GM18519 (cell line): Measurements from ENCODE around the gene SLC22A23.

Source experiments
- ATAC-seq: cut with Tn5 transposase; IDR thresholded peaks from one replicate; pipeline ENCODE4 v1.9.1; 2021; ENCODE audit warnings: mild to moderate bottlenecking, moderate library complexity; ENCODE audit not compliant: unreplicated experiment, low FRiP score

The SLC22A23 gene

DNA sequence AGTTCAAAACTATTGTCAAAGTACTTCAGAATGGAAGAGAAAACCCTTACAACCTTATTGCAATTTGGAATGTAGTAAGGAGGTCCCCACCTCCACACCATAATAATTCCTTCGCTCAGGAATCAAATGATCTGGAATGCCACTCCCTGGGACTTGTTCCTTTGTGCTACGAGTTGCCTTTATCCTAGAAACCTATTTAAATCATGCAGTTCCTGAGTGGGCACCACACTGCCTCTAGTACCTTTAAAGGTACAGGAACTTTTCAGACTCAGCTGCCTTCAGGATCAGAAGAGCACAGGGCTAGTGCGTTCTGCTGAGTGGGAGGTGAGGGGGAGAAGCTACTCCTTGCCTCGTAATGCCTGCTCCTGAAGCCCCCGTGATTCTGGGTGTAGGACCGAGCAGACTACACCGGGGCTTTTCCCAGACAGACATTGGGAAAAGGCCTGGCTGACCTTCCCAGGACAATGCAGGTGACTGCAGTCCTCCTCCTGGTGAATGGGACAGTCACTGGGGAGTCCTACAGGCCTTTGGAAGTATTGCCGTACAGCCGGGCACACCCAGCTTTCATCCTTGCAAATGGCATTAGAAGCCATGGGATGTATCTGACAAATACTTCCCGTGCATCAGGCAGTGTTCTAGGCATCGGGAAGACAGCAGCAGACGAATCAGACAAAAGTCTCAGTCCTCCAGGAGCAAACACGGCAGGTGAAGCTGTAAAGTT lies 217.6 kb downstream of the SLC22A23 start:
- ATAC-seq = no peak

DNA sequence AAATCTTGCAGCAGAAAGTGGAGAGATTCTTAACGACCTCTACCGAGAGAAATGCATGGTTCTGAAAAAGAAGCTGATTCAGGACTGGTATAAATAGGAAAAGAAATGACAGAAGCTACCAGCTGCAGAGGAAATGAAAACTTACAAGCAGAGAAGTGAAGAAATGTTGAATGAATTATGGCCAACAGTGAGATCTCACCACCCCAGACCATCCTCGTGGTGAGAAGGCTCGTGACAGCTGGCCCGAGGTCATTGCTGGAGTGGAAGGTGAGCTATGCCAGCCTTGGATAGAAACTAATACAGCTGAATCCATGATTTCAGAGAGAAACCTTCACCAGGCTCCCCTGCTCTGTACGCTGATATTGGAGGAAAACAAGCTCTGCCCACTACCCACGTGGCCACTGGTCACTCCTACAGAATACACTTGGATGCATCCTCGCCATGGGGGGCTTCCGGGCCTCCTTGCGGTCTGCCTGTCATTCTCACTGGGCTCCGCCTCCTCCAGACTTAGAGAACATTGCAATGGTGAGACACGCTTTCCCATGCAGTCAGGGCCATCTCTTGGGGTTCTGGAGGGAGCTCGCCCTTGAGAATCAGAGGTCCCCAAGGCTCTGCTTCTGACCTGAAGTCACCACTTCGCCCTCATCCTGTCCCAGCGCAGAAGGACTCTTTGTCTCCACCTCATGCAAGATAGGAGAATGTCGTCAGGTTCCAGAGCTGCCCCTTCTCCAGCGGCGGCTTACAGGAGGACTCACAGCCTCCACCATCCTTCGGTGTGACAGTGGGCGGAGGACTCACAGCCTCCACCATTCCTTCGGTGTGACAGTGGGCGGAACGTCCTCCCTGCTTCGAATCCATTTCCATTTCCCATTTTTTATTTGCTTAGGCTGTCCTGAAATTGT lies 218.8 kb downstream of the SLC22A23 start:
- no peak for ATAC-seq

DNA sequence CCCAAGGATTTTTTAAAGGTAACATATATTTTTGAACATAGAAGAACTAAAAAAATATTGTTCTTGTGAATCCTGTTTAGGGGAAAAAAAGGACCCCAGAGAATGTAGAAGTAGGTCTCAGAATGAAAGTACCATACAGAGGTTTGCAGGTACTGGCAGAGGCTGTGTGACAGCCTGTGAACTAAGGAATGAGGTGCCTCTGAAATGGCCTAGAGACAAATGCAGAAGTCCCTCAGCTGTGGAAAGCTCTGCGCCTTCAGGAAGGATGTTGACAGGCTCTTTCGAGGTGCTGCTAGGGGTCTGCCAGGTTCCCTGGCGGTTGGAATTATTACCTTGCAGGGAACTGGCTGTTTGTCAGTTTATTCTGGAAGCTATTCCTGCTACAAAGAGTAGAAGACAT lies 220.8 kb downstream of the SLC22A23 start:
- ATAC-seq = no peak

DNA sequence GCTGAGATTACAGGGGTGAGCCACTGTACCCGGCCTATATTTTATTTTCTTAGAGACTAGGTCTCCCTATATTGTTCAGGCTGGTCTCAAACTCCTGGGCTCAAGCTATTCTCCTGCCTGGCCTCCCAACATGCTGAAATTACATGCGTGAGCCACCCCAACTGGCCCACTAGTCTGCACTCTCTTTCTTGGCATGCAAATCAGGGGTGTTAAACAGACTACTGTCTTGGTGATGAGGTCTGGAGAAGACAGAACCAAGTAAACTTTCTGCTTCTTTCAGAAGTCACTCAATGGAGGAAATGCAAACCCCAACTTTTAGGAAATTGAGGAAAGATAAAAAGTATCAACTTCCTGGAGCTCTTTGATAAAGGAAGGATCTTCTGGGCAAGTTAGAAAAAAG lies 221.4 kb downstream of the SLC22A23 start:
- no peak for ATAC-seq

DNA sequence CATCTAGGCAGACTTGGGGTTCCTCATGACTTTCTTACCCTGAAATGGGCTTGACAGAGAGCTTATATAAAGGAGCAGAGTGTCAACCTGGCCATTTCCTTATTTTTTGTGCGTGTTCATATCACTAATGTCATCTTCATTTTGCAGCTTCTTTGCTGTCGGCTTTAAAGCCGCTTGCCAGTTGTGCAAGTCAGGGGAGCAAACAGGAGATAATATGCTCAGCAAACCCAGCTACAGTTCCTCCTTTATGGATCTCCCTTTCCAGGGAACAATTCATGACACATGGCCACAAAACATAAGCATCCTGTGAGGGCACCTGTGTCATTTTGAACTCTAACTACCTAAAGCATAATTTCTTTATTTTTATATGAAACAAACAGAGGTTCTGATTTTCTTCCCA lies 222.9 kb downstream of the SLC22A23 start:
- ATAC-seq = no peak

DNA sequence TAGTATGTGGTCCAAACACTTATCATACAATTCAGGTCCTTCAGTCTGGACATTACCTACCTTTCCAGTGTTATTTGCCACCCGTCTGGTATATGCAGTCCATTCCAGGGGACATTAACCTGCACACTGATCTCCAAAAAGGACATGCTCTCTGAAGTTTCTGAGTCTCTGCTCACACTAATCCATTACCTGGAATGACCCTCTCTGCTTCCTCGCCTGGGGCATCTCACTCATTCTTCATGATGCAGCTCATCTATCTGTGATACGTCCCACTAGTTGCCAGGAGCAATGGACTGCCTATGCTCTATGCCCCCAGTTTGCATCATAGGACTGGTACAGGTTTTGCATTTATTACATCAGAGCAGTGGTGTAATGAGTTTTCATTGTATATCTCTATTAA lies 223.5 kb downstream of the SLC22A23 start:
- no peak for ATAC-seq

DNA sequence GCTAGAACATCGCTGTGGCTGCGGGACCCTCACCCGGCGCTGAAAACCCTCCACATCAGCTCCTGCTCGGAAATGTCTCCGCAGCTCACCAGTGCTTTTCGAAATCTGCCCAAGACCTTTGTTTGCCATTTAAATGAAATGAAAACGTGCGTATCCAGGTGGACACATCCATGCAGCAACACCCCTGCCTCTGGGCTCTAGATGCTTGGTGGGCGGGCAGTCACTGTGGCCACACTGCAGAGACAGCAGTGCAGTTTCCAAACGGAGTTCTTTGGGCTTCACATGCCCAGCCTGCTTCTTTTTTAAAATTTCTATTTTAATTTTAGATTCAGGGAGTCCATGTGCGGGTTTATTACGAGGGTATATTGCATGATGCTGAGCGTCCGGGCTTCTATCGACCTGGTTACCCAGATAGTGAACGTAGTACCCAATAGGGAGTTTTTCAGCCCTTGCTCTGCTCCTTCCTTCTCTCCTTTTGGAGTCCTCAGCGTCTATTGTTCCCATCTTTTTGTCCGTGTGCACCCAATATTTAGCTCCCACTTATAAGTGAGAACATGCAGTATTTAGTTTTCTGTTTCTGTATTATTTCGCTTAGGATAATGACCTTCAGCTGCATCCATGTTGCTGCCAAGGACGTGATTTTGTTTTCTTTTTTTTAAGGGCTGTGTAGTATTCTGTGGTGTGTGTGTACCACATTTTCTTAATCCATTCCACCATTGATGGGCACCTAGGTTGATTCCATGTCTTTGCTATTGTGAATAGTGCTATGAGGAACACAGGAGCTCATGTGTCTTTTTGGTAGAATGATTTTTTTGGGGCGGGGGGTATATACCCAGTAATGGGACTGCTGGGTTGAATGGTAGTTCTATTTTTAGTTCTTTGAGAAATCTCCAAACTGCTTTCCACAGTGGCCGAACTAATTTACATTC lies 224.6 kb downstream of the SLC22A23 start:
- no peak for ATAC-seq

DNA sequence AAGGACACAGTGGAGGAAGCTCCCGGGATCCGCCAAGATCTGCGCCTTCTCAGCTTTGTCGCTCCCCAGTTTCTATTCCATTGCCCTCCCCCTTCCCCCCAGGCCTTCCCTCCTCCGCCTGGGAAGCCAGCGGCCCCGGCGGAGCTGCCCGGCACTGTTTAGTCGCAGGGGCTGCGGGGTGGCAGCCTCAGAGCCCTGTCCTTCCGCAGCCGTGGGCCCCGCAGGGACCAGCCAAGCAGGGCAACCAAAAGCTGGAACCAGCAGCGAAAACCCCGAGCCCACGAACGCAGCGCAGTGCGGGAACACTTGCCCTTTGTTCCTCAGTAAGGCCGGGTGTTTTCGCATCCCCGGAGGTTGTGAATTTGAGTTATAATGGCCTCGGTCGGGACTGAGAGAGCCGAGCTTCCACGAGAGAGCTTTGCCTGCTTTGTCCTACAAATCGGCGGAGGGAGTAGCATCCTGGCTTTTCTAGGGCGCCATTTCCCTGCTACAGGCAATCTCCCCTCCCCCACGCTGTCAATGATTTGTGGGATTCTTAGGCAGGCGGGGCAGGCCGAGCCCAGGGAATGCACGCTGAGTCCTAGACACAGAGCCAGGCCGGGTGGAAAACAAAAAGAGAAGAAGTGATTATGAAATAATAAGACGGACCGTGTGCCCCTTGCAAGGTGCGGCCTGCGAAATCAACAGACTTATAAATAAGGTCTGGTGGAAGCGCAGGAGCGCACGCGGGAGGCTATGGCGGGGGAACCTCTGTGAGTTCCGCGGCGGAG lies 225.4 kb downstream of the SLC22A23 start:
- ATAC-seq = no peak

DNA sequence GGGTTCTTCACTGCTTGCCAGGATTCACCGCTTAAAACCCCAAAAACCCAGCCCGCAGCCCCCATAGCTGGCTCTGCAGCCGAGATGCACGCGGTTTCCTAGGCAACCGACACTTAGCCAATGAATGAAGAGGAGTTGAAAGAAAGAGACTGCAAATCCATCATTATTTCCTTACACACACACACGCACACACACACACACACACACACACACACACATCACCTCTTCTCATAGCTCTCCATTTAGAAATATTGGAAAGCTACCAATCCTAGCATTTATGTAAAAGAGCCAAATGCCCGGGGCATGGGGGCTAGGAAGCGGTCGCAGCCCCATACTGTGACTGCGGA lies 226.0 kb downstream of the SLC22A23 start:
- no peak for ATAC-seq

DNA sequence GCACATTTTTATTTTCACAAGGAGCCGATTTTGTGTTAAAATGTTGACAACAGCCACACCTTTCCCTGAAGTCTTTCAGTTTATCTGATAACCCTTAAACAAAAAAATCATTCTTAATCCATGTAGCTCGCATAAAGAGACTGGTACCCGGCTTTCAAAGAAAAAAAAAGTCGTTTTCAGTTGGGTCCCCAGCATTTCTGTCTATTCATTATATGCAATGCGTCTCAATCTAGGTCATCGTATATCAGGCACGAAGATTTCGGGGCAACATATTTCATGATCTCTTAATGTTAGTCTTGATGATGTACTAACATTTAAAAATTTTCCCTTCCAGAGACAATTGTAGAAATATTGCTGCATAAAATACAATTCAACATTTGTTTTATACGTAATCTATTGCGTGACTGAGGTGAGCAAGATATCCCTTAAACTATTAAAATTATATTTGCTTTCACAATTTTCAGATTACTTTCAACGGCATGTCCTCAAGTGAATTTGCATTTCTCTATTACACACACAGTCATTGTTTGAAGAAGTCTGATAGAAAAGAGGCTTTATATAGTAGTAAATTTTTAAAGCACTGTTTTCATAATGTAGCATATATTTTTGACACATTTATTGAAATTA lies 226.5 kb downstream of the SLC22A23 start:
- no peak for ATAC-seq

DNA sequence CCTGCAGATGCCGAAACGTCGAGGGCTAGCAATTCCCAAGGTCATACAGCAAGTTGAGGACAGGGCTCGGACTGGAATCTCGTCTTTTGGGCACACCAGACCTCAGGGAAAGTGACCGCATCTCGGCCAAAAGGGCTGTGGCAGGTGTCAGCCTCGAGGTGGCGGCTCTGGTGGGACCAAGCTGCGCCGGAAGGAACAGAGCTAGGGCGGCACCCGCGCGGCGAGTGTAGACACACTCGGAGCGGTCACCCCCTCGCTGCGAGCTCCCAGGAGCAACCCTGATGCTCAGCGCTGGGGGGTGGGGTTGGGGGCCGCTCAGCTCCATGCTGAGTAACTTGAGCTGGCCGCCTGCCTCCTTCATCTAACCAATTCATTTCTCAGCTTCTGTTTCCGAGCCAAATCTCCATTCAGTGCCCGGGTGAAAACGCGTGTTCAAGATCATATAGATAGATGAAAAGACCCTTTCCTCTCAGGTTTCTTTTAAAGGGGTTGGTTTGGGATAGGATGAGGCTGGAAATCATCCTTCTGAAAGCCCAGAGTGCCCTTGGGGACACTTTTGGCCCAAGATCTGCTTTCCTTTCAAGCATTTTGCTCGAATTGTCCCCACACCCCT lies 227.2 kb downstream of the SLC22A23 start:
- ATAC-seq = no peak

DNA sequence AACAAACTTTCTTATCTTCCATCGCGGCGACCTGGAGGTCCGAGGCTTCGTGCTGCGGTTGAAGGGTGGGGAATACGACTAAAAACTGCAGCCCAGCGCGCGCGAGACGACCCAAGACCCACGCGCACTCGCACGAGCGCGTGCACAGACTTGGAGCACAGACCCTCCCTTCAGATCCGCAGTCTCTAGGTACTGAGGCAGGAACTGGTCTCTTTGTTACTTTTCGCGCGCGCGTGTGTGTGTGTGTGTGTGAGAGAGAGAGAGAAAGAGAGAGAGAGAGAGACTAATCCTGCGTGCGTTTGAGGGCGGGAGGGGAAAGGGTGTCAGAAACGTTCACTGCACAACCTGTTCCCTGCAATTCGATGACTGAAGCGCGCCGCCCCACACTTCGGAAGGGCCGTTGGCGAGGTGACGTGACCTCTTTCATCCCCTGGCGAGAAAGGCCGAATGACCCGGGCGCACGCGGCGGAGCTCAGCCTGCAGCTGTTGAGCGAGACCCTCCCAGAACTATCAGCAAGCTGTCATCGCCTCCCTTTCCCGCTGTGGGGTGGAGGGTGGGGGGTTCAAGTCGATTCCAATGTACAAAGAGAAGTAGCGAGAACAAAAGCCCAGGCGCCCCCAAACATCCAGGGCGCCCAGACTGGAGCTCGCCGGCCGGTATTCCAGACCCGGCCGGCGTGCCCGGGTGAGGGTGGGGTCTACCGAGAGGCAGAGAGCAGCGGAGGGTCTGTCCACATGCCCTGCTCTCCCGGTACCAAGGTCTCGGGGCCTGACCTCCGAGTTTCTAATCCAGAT lies 227.9 kb downstream of the SLC22A23 start:
- no peak for ATAC-seq

DNA sequence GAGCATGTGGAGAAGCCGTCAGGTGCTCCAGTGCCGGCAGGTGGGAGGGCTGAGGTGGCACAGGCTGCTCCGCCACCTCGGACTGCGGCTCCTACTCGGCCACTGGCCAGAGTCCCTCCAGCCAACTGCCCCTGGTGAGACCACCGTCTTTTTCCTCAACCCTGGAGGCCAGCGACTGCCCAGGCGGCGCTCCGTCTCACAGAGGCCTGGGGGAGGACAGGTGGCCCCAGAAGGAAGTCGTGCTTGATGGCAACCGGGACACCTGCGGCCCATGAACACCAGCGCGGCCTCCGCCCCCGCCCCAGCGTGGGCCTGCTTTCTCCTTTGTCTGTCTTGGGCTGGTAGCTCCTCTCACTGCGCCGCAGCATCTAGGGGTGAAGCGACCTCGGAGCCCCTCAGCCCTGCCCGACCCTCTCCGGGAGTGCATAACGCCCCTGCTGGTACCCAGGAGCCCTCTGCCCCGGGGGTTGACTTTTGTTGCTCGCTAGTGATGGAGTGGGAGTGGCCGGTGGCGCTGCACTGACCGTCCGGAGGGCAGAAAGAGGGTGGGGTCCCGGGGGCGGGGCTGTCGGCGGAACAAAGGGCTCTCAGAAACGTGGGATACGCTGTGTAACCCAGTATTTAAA lies 228.7 kb downstream of the SLC22A23 start:
- ATAC-seq = no peak

DNA sequence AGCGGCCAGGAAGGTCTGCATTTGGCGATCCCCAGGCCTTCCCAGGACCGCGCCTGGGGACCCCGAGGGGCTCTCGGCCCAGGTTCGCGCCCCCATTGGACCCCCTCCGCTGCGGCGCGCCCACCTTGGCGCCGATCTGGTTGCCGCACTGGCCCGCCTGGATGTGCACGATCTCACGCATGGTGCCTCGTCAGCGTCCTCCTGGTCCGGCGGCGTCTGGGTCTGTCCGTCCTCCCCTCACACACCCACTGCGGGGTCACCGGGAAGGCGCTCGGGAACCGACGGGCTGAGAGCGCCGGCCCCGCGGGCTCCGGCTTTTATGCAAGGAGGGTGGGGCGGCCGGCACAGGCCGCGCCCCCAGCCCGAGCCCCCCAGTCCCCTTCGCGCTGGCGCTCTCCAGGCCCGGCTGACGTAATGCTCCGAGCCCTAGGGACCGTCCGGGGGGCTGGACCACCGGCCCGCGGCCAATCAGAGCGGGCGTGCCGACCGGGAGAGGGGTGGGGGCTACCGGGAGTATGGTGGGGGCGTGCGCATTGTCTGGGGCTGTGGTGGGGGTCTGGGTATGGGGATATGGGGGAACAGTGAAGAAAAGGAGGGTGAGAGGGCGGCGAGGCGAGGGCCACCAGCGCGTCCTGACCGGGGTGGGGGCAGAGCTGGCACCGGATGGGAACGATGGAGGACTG lies 229.3 kb downstream of the SLC22A23 start, which contains the start of gene TUBB2B:
TSS of gene TUBB2B (minus strand) at position 291 of the 683 bp plus-strand sequence. CDS start at position 181, 110 bp downstream.
- ATAC-seq = no peak

DNA sequence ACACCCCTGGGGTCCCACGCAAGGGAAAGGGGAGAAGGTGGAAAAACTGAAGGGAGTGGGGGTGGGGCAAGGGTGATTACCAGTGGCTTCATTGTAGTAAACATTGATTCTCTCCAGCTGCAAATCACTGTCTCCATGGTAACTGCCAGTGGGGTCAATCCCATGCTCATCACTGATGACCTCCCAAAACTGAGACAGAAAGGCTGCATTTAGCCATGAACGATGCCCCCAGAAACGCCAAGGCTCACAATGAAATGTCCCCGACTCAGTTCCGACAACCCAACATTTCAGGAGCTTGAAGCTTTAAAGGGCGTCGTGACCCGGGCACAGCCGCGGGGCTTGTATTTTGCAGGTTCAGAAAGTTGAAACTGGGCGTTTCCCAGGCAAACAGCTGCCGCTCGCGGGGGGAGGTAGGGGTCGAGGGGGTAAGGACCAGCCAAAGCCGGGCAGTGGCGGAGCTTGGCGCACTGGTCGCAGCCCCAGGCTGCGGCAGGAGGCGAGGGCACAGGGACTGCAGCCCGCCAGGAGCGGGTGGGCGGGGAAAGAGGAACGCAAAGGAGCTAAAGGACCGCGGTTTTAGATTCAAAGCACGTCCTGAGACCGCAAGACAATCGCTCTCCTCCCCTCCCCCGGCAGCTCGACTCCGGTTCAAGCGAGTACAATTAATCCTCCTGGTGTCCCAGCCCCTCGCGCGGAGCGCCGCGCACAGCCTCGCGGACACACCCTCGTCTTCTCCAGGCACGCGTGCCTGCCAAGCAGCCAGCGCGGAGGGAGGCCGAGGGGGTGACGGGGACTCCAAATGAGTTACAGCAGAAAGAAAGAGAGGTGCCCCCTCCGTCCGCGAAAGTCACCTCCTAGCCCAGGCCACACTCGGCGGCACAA lies 230.1 kb downstream of the SLC22A23 start:
- ATAC-seq = no peak

DNA sequence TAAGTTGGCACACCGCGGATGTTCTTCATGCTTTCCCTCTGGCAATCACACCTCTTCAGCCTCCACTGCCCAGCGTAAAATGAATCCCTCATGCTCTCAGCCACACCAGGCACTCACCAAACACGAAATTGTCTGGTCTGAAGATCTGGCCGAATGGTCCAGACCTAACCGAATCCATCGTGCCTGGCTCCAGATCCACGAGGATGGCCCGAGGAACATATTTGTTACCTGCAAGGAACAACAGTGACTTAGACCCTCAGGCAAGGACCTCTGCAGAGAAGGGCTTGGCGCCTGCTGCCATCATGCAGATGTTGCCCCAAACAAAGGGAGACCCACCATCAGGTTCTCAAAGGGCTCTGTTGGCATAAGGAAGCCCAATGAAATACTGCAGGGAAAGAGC lies 230.8 kb downstream of the SLC22A23 start:
- ATAC-seq = no peak
